ENCODE results near the gene RAB8B.

GRCh38 chr15:63244399-63244798 lies 55.0 kb downstream of the RAB8B start:
- TF ChIP-seq CTCF (IDR thresholded peaks at IDR 0.05) = no peak
- TF ChIP-seq TCF7L2 (IDR thresholded peaks at IDR 0.05; ENCODE audit: low read depth, low read length) = no peak
- TF ChIP-seq POLR2AphosphoS5 (IDR thresholded peaks at IDR 0.05; ENCODE audit: low read depth, low read length) = no peak
- TF ChIP-seq REST (IDR thresholded peaks at IDR 0.05; ENCODE audit: insufficient read depth in 1 of 2, low read depth in 2 of 2, low read length in 1 of 2) = no peak
- TF ChIP-seq SIN3A (IDR thresholded peaks at IDR 0.05; ENCODE audit: borderline replicate concordance, insufficient read depth, low read depth, low read length) = no peak
